Urinary bladder (tissue), 4 donors: ENCODE data around the gene TLX1. TPM values are rescaled to one million over a fixed set of nuclear protein-coding genes. Genes with fewer than 3 reads are reported as not detected.

Source experiments
- DNase-seq: peaks from one replicate; pipeline ENCODE4 v3.0.0-alpha.2; 2015; ENCODE audit errors: extremely low spot score
- H3K27ac ChIP-seq: one replicate; pipeline ENCODE4 v1.5.1; 2013; ENCODE audit warnings: low read depth, mild to moderate bottlenecking, moderate library complexity
- H3K36me3 ChIP-seq: one replicate; pipeline ENCODE4 v1.6.1; 2013; ENCODE audit warnings: mild to moderate bottlenecking, moderate library complexity; ENCODE audit not compliant: insufficient read depth
- H3K4me1 ChIP-seq: one replicate; pipeline ENCODE4 v1.6.1; 2013; ENCODE audit warnings: mild to moderate bottlenecking, moderate library complexity; ENCODE audit not compliant: insufficient read depth
- H3K4me3 ChIP-seq: one replicate; pipeline ENCODE4 v1.5.1; 2013; ENCODE audit warnings: low read depth, low read length
- WGBS: extraction: QIAGEN DNeasy Blood & Tissue Kit; methylation state at CpG from one replicate; pipeline ENCODE4 v1.1.7; 2013; 5-methylcytosine and 5-hydroxymethylcytosine counted together
- polyA plus RNA-seq: library from polyadenylated mRNA; stranded (reverse); fragments of 200-250 nt; gene quantifications from one replicate; pipeline ENCODE4 v1.2.3, GENCODE V29; 2013
- total RNA-seq: library from RNA; depleted of rRNA; stranded (reverse); fragments of >200 nt; gene quantifications from one replicate; pipeline ENCODE4 v1.2.3, GENCODE V29; 2014
- donor health status: healthy with polysubstance abuse.
- donor health status: healthy.

The TLX1 gene
- total RNA-seq (not detected), polyA plus RNA-seq (not detected)

- no peak for DNase-seq
- Histone ChIP-seq H3K4me3 (peak within 1 kb of the TSS; percentile 19), H3K4me1 (no peaks in the 10 kb centered on the region), H3K27ac (no peak within 1 kb of the TSS), H3K36me3 (no peaks in the 10 kb centered on the region)
- WGBS, result 1% methylated on average over 83 of the region's 83 CpGs
Measured at GRCh38 chr10:101130984-101131961, at the start of gene TLX1. Gene TLX1, plus strand, starts transcription at chr10:101131300. Its CDS starts 242 bp downstream, at chr10:101131542.

GRCh38 chr10:101085846-101086245 is 45.3 kb upstream of the TLX1 start:
- 67% methylated on average over 6 of the region's 6 CpGs for WGBS

GRCh38 chr10:101087376-101087775 is 43.7 kb upstream of the TLX1 start:
- Histone ChIP-seq H3K36me3 (no peaks in the 10 kb centered on the region), H3K27ac (no peak overlapping the region), H3K4me1 (no peaks in the 10 kb centered on the region), H3K4me3 (no peak overlapping the region)
- no peak for DNase-seq
- 27% methylated on average over 10 of the region's 10 CpGs for WGBS

More at GRCh38 chr10:101085846-101086245, 45.3 kb upstream of the TLX1 start:
- Histone ChIP-seq H3K27ac (no peak overlapping the region), H3K36me3 (no peaks in the 10 kb centered on the region), H3K4me1 (no peaks in the 10 kb centered on the region), H3K4me3 (no peak overlapping the region)
- DNase-seq, result no peak

GRCh38 chr10:101087965-101088364 is 43.1 kb upstream of the TLX1 start:
- no peak overlapping the region for H3K27ac ChIP-seq
- DNase-seq, result no peak
- 23% methylated on average over 14 of the region's 14 CpGs for WGBS

GRCh38 chr10:101089520-101090299 is 41.4 kb upstream of the TLX1 start:
- H3K36me3 ChIP-seq, result no peaks in the 10 kb centered on the region
- no peak for DNase-seq
- H3K4me1 ChIP-seq, result no peaks in the 10 kb centered on the region
- WGBS, result 76% methylated on average over 11 of the region's 11 CpGs
- H3K27ac ChIP-seq, result no peak overlapping the region
- H3K4me3 ChIP-seq, result no peak overlapping the region

More at GRCh38 chr10:101087965-101088364, 43.1 kb upstream of the TLX1 start:
- H3K4me3 ChIP-seq, result no peak overlapping the region
- no peaks in the 10 kb centered on the region for H3K36me3 ChIP-seq
- no peaks in the 10 kb centered on the region for H3K4me1 ChIP-seq

GRCh38 chr10:101090597-101090996 is 40.5 kb upstream of the TLX1 start:
- no peak overlapping the region for H3K4me3 ChIP-seq
- DNase-seq, result no peak
- WGBS, result 87% methylated on average over 5 of the region's 5 CpGs

GRCh38 chr10:101091546-101092290 is 39.4 kb upstream of the TLX1 start:
- Histone ChIP-seq H3K4me1 (no peaks in the 10 kb centered on the region), H3K4me3 (no peak overlapping the region), H3K27ac (no peak overlapping the region), H3K36me3 (no peaks in the 10 kb centered on the region)
- 60% methylated on average over 12 of the region's 12 CpGs for WGBS
- no peak for DNase-seq

More at GRCh38 chr10:101090597-101090996, 40.5 kb upstream of the TLX1 start:
- Histone ChIP-seq H3K27ac (no peak overlapping the region), H3K4me1 (no peaks in the 10 kb centered on the region), H3K36me3 (no peaks in the 10 kb centered on the region)

GRCh38 chr10:101092881-101093354 is 38.2 kb upstream of the TLX1 start:
- no peak for DNase-seq
- no peak overlapping the region for H3K4me3 ChIP-seq
- no peak overlapping the region for H3K27ac ChIP-seq
- H3K36me3 ChIP-seq, result no peaks in the 10 kb centered on the region
- WGBS, result 40% methylated on average over 9 of the region's 9 CpGs
- H3K4me1 ChIP-seq, result no peaks in the 10 kb centered on the region

- no peaks in the 10 kb centered on the region for H3K4me1 ChIP-seq
- no peak overlapping the region for H3K27ac ChIP-seq
- H3K36me3 ChIP-seq, result no peaks in the 10 kb centered on the region
- no peak for DNase-seq
- 37% methylated on average over 14 of the region's 14 CpGs for WGBS
- no peak overlapping the region for H3K4me3 ChIP-seq
Measured at GRCh38 chr10:101094121-101094879, 36.8 kb upstream of the TLX1 start.

GRCh38 chr10:101095004-101095403 is 36.1 kb upstream of the TLX1 start:
- WGBS, result 72% methylated on average over 6 of the region's 6 CpGs
- Histone ChIP-seq H3K36me3 (no peaks in the 10 kb centered on the region), H3K4me1 (no peaks in the 10 kb centered on the region), H3K4me3 (no peak overlapping the region), H3K27ac (no peak overlapping the region)
- DNase-seq, result no peak

- H3K4me3 ChIP-seq, result no peak overlapping the region
- no peak overlapping the region for H3K27ac ChIP-seq
- 19% methylated on average over 7 of the region's 7 CpGs for WGBS
- no peaks in the 10 kb centered on the region for H3K4me1 ChIP-seq
- no peaks in the 10 kb centered on the region for H3K36me3 ChIP-seq
- DNase-seq, result peak; percentile 8
Measured at GRCh38 chr10:101095550-101096213, 35.4 kb upstream of the TLX1 start.

- H3K4me1 ChIP-seq, result no peaks in the 10 kb centered on the region
- no peak overlapping the region for H3K27ac ChIP-seq
- no peak for DNase-seq
- H3K4me3 ChIP-seq, result no peak overlapping the region
- no peaks in the 10 kb centered on the region for H3K36me3 ChIP-seq
- WGBS, result 94% methylated on average over 4 of the region's 4 CpGs
Measured at GRCh38 chr10:101096378-101096777, 34.7 kb upstream of the TLX1 start.
